ENCODE data around the gene PDP2.

Gene PDP2

GRCh38 chr16:66834746-66835145 lies 45.6 kb upstream of the PDP2 start:
- Histone ChIP-seq H2BK12ac (ENCODE audit: low read length) (no peak overlapping the region), H4K8ac (ENCODE audit: low read depth, low read length) (no peak overlapping the region), H3K27me3 (ENCODE audit: control insufficient read depth in 3 of 3, insufficient read depth in 3 of 3, low read depth in 1 of 3, low read length in 3 of 3) (peaks cover 0 to 30% (median 0%) of the 10 kb centered on the region in 3 experiments), H3K4me1 (ENCODE audit: control insufficient read depth in 2 of 2, insufficient read depth in 1 of 2, low read depth in 1 of 2, low read length in 2 of 2) (peaks cover 0 to 1% of the 10 kb centered on the region in 2 donors), H2BK5ac (ENCODE audit: low read length) (no peak overlapping the region), H2BK120ac (ENCODE audit: low read depth, low read length) (no peak overlapping the region), H3K79me1 (ENCODE audit: low read depth, low read length) (no peaks in the 10 kb centered on the region), H4K91ac (ENCODE audit: low read depth, low read length, poor library complexity) (peak overlapping the region; percentile 43), H3K27ac (replicated peaks; ENCODE audit: low read length) (no peak overlapping the region), H3K14ac (ENCODE audit: low read length) (no peak overlapping the region), H3K4me2 (ENCODE audit: insufficient read depth, low read length, poor library complexity, severe bottlenecking) (no peak overlapping the region), H2AFZ (ENCODE audit: low read length) (no peak overlapping the region), H2AK5ac (ENCODE audit: low read depth, low read length) (no peak overlapping the region), H3K9me3 (replicated peaks in 1 of 2; ENCODE audit: control insufficient read depth in 2 of 2, insufficient read depth in 1 of 2, low read depth in 1 of 2, low read length in 2 of 2) (no peaks in the 10 kb centered on the region), H2BK15ac (ENCODE audit: low read length) (no peak overlapping the region), H3K36me3 (replicated peaks in 1 of 2; ENCODE audit: control insufficient read depth in 2 of 2, insufficient read depth in 2 of 2, low read length in 2 of 2) (peaks cover 0 to under 1% of the 10 kb centered on the region in 2 donors), H3K4me3 (ENCODE audit: low read length in 2 of 2) (no peak overlapping the region), H3K23ac (ENCODE audit: low read depth, low read length, poor library complexity) (no peak overlapping the region), H3K18ac (ENCODE audit: low read length) (no peak overlapping the region), H3K9ac (ENCODE audit: low read depth, low read length, poor library complexity) (no peak overlapping the region), H3K4ac (ENCODE audit: low read length) (no peak overlapping the region)
- DNase-seq (ENCODE audit: low spot score): no peak
- no CpG with 5 or more reads among the region's 5 CpGs for WGBS, 2 donors (ENCODE audit: extremely low coverage in 2 of 2, insufficient read length in 2 of 2, insufficient replicate concordance in 1 of 2)

GRCh38 chr16:66840883-66841282 lies 39.4 kb upstream of the PDP2 start:
- H2BK5ac ChIP-seq (ENCODE audit: low read length): no peak overlapping the region
- H3K4me2 ChIP-seq (ENCODE audit: insufficient read depth, low read length, poor library complexity, severe bottlenecking): no peak overlapping the region
- no peak overlapping the region for H3K9ac ChIP-seq (ENCODE audit: low read depth, low read length, poor library complexity)
- H3K4me3 ChIP-seq (ENCODE audit: low read length in 2 of 2): no peak overlapping the region
- no peak overlapping the region for H3K27ac ChIP-seq (replicated peaks; ENCODE audit: low read length)
- H3K9me3 ChIP-seq (replicated peaks in 1 of 2; ENCODE audit: control insufficient read depth in 2 of 2, insufficient read depth in 1 of 2, low read depth in 1 of 2, low read length in 2 of 2): no peaks in the 10 kb centered on the region
- no peak for DNase-seq (ENCODE audit: low spot score)
- peaks cover 3 to 8% of the 10 kb centered on the region in 2 donors for H3K4me1 ChIP-seq (ENCODE audit: control insufficient read depth in 2 of 2, insufficient read depth in 1 of 2, low read depth in 1 of 2, low read length in 2 of 2)
- H4K91ac ChIP-seq (ENCODE audit: low read depth, low read length, poor library complexity): no peak overlapping the region
- H3K79me1 ChIP-seq (ENCODE audit: low read depth, low read length): no peaks in the 10 kb centered on the region
- WGBS, 2 donors (ENCODE audit: extremely low coverage in 2 of 2, insufficient read length in 2 of 2, insufficient replicate concordance in 1 of 2): no CpG with 5 or more reads among the region's 3 CpGs
- no peak overlapping the region for H4K8ac ChIP-seq (ENCODE audit: low read depth, low read length)
- no peak overlapping the region for H2BK15ac ChIP-seq (ENCODE audit: low read length)
- H2AFZ ChIP-seq (ENCODE audit: low read length): no peak overlapping the region
- H3K4ac ChIP-seq (ENCODE audit: low read length): no peak overlapping the region
- H2BK120ac ChIP-seq (ENCODE audit: low read depth, low read length): no peak overlapping the region
- no peak overlapping the region for H3K18ac ChIP-seq (ENCODE audit: low read length)
- H3K14ac ChIP-seq (ENCODE audit: low read length): no peak overlapping the region
- H2AK5ac ChIP-seq (ENCODE audit: low read depth, low read length): no peak overlapping the region
- H3K36me3 ChIP-seq (replicated peaks in 1 of 2; ENCODE audit: control insufficient read depth in 2 of 2, insufficient read depth in 2 of 2, low read length in 2 of 2): no peaks in the 10 kb centered on the region
- no peak overlapping the region for H2BK12ac ChIP-seq (ENCODE audit: low read length)
- H3K23ac ChIP-seq (ENCODE audit: low read depth, low read length, poor library complexity): no peak overlapping the region
- H3K27me3 ChIP-seq (ENCODE audit: control insufficient read depth in 3 of 3, insufficient read depth in 3 of 3, low read depth in 1 of 3, low read length in 3 of 3): peaks cover 15 to 50% (median 34%) of the 10 kb centered on the region in 3 experiments

DNA sequence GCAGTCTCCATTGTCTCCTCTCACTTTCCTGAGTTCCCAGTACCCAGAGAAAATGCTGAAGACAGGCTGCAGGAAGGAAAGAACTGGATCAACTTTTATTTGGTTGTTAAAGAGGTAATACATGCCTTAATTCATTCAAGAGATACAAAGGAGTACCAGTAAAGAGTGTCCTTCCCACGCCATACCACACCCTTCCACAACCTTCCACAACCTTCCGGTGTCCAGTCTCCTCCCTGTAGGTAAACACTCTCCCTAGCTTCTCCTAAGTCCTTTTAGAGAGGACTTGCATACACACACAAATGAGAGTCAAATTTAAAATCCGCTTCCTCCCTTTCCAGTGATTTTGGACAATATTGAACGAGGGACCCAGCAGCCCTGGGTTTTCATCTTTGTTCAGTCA lies 38.9 kb upstream of the PDP2 start:
- H3K4me2 ChIP-seq (ENCODE audit: insufficient read depth, low read length, poor library complexity, severe bottlenecking): no peak overlapping the region
- no peaks in the 10 kb centered on the region for H3K36me3 ChIP-seq (replicated peaks in 1 of 2; ENCODE audit: control insufficient read depth in 2 of 2, insufficient read depth in 2 of 2, low read length in 2 of 2)
- WGBS, 2 donors (ENCODE audit: extremely low coverage in 2 of 2, insufficient read length in 2 of 2, insufficient replicate concordance in 1 of 2): no CpG with 5 or more reads among the region's 4 CpGs
- H2AFZ ChIP-seq (ENCODE audit: low read length): no peak overlapping the region
- no peak overlapping the region for H2BK5ac ChIP-seq (ENCODE audit: low read length)
- peaks cover 15 to 55% (median 39%) of the 10 kb centered on the region in 3 experiments for H3K27me3 ChIP-seq (ENCODE audit: control insufficient read depth in 3 of 3, insufficient read depth in 3 of 3, low read depth in 1 of 3, low read length in 3 of 3)
- peaks cover 3 to 8% of the 10 kb centered on the region in 2 donors for H3K4me1 ChIP-seq (ENCODE audit: control insufficient read depth in 2 of 2, insufficient read depth in 1 of 2, low read depth in 1 of 2, low read length in 2 of 2)
- H3K27ac ChIP-seq (replicated peaks; ENCODE audit: low read length): no peak overlapping the region
- H3K79me1 ChIP-seq (ENCODE audit: low read depth, low read length): no peaks in the 10 kb centered on the region
- no peaks in the 10 kb centered on the region for H3K9me3 ChIP-seq (replicated peaks in 1 of 2; ENCODE audit: control insufficient read depth in 2 of 2, insufficient read depth in 1 of 2, low read depth in 1 of 2, low read length in 2 of 2)
- H3K18ac ChIP-seq (ENCODE audit: low read length): no peak overlapping the region
- no peak overlapping the region for H3K4me3 ChIP-seq (ENCODE audit: low read length in 2 of 2)
- H2BK12ac ChIP-seq (ENCODE audit: low read length): no peak overlapping the region
- no peak overlapping the region for H3K4ac ChIP-seq (ENCODE audit: low read length)
- H4K8ac ChIP-seq (ENCODE audit: low read depth, low read length): no peak overlapping the region
- no peak for DNase-seq (ENCODE audit: low spot score)
- no peak overlapping the region for H3K14ac ChIP-seq (ENCODE audit: low read length)
- H3K23ac ChIP-seq (ENCODE audit: low read depth, low read length, poor library complexity): no peak overlapping the region
- H4K91ac ChIP-seq (ENCODE audit: low read depth, low read length, poor library complexity): no peak overlapping the region
- no peak overlapping the region for H2BK15ac ChIP-seq (ENCODE audit: low read length)
- H3K9ac ChIP-seq (ENCODE audit: low read depth, low read length, poor library complexity): no peak overlapping the region
- no peak overlapping the region for H2AK5ac ChIP-seq (ENCODE audit: low read depth, low read length)
- H2BK120ac ChIP-seq (ENCODE audit: low read depth, low read length): no peak overlapping the region

DNA sequence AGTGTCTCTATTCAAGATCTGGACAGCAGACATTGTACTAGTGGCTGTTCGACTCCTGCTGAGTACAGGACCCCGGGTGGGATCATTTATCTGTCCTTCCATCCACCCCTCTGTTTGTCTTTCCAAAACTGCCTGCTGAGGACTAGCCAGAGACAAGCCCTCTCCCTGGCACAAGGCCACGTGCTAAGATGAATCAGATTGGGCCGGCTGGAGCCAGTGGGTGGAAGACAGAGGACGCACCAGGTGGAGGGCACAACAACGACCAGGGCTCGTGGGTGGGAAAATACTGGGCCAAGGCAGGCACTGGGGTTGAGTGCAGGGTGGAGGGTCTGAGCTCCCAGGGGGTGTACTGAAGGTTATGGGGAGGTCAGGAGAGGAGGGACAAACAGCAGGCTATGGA lies 37.5 kb upstream of the PDP2 start:
- no peak overlapping the region for H4K8ac ChIP-seq (ENCODE audit: low read depth, low read length)
- no peak overlapping the region for H3K9ac ChIP-seq (ENCODE audit: low read depth, low read length, poor library complexity)
- peak overlapping the region in 1 of 2 donors; percentile 18 for H3K4me3 ChIP-seq (ENCODE audit: low read length in 2 of 2)
- H3K4ac ChIP-seq (ENCODE audit: low read length): no peak overlapping the region
- H3K27me3 ChIP-seq (ENCODE audit: control insufficient read depth in 3 of 3, insufficient read depth in 3 of 3, low read depth in 1 of 3, low read length in 3 of 3): peaks cover 15 to 69% (median 50%) of the 10 kb centered on the region in 3 experiments
- H2BK5ac ChIP-seq (ENCODE audit: low read length): no peak overlapping the region
- no peak overlapping the region for H3K23ac ChIP-seq (ENCODE audit: low read depth, low read length, poor library complexity)
- no peak overlapping the region for H4K91ac ChIP-seq (ENCODE audit: low read depth, low read length, poor library complexity)
- H3K4me1 ChIP-seq (ENCODE audit: control insufficient read depth in 2 of 2, insufficient read depth in 1 of 2, low read depth in 1 of 2, low read length in 2 of 2): peaks cover 3 to 8% of the 10 kb centered on the region in 2 donors
- no peak overlapping the region for H3K14ac ChIP-seq (ENCODE audit: low read length)
- no peak overlapping the region for H3K4me2 ChIP-seq (ENCODE audit: insufficient read depth, low read length, poor library complexity, severe bottlenecking)
- H2BK15ac ChIP-seq (ENCODE audit: low read length): no peak overlapping the region
- H2AK5ac ChIP-seq (ENCODE audit: low read depth, low read length): peak overlapping the region; percentile 34
- no peaks in the 10 kb centered on the region for H3K36me3 ChIP-seq (replicated peaks in 1 of 2; ENCODE audit: control insufficient read depth in 2 of 2, insufficient read depth in 2 of 2, low read length in 2 of 2)
- no peak for DNase-seq (ENCODE audit: low spot score)
- no peak overlapping the region for H3K27ac ChIP-seq (replicated peaks; ENCODE audit: low read length)
- no peaks in the 10 kb centered on the region for H3K9me3 ChIP-seq (replicated peaks in 1 of 2; ENCODE audit: control insufficient read depth in 2 of 2, insufficient read depth in 1 of 2, low read depth in 1 of 2, low read length in 2 of 2)
- H3K18ac ChIP-seq (ENCODE audit: low read length): no peak overlapping the region
- H2BK120ac ChIP-seq (ENCODE audit: low read depth, low read length): no peak overlapping the region
- H2AFZ ChIP-seq (ENCODE audit: low read length): no peak overlapping the region
- H2BK12ac ChIP-seq (ENCODE audit: low read length): no peak overlapping the region
- WGBS, 2 donors (ENCODE audit: extremely low coverage in 2 of 2, insufficient read length in 2 of 2, insufficient replicate concordance in 1 of 2): no CpG with 5 or more reads among the region's 7 CpGs
- no peaks in the 10 kb centered on the region for H3K79me1 ChIP-seq (ENCODE audit: low read depth, low read length)

All from neuronal stem cell (in vitro differentiated cells).